MG63 (cell line): ENCODE data around the gene MRAP2. TPM values are rescaled to one million over a fixed set of nuclear protein-coding genes. Genes with fewer than 3 reads are reported as not detected.
A peak's percentile ranks its signal among the peaks of the same experiment; 100 is the strongest.
"Not testable (repeated sequence)": the region's sequence is repeated elsewhere in the genome, so short reads cannot be mapped to it uniquely, and the experiment has no call there.

Experiments used
- DNase-seq: peaks from one replicate; pipeline ENCODE4 v3.0.0-alpha.2; 2020
- H3K27me3 ChIP-seq: fragments of 250-450 bp; sonication (Bioruptor Pico); 2 replicates; pipeline ENCODE4 v1.5.1; 2020; ENCODE audit warnings: mild to moderate bottlenecking, moderate library complexity
- H3K36me3 ChIP-seq: fragments of 250-450 bp; sonication (Bioruptor Pico); 2 replicates; pipeline ENCODE4 v1.5.1; 2020; ENCODE audit warnings: mild to moderate bottlenecking, moderate library complexity
- H3K4me3 ChIP-seq: fragments of 250-450 bp; sonication (Bioruptor Pico); 2 replicates; pipeline ENCODE4 v1.5.1; 2020; ENCODE audit warnings: mild to moderate bottlenecking, moderate library complexity
- H3K9me3 ChIP-seq: fragments of 250-450 bp; sonication (Bioruptor Pico); 2 replicates; pipeline ENCODE4 v1.5.1; 2020; ENCODE audit warnings: mild to moderate bottlenecking, moderate library complexity
- total RNA-seq: library from RNA; depleted of rRNA; stranded (reverse); fragments of >200 nt; shearing (Covaris generic); gene quantifications from 2 replicates; pipeline ENCODE4 v1.2.3, GENCODE V29; 2014; ENCODE audit warnings: low replicate concordance

MRAP2 gene
- total RNA-seq, 1 experiment from 2014 or later = 3.5 TPM

DNA sequence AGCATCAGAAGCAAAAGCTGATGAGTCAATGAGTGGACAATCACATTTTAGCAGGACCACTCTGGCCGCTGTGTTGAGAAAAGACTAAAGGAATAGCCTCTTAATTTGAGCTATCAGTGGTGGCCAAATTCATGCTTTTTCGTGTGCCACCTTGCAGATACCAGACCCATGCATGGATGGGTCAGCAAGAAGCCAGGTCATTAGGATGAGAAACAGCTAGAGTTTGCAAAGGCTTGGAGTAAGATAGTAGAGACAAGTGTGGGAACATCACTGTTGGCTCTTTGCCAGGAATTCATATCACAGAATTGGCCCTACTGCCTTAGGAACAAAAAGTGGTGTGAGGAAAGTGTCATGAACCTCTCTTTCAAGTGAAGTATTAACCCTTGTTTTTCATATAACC lies 25.5 kb downstream of the MRAP2 start:
- H3K36me3 ChIP-seq = no peaks in the 10 kb centered on the region
- no peaks in the 10 kb centered on the region for H3K9me3 ChIP-seq
- H3K4me3 ChIP-seq = no peak overlapping the region
- H3K27me3 ChIP-seq = no peaks in the 10 kb centered on the region
- DNase-seq = no peak

- Histone ChIP-seq H3K36me3 (no peaks in the 10 kb centered on the region), H3K27me3 (no peaks in the 10 kb centered on the region), H3K9me3 (no peaks in the 10 kb centered on the region), H3K4me3 (no peak overlapping the region)
- no peak for DNase-seq
Observed at GRCh38 chr6:84061174-84061573, 27.6 kb downstream of the MRAP2 start.

DNA sequence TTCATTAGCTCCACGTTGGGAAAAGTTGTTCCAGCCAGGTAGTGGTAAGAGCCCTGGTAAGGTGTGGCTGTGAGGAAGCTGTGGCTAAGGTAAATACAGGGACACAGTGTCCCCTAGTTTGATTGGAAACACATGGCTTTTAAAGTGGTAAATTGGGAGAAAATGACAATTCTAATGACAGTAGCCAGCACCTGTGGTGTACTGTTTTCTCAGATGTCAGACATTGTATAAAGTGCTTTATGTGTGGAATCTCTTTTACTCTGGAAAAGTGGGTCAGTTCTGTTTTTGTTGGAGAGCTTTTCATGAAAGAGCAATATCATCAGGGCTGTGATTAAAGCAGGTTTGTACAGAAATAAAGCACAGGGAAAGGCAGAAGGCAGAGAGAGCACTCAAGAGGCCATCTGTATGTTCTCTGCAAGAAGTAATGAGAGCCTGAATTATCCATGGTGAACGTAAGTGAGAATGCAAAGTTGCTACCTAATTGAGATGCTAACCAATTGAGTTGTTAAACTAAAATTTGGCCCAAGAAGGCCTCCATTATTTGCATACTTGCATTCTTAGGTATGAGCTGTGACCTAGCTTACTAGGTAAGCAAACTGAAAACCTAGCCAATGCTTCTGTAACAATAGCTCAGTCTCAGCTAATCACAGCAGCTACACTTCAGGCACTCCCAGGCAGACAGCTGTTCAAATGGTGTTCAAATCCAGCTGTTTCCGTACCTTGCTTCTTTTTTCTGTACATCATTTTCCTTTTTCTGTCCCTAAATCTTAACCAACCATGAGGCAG lies 28.2 kb downstream of the MRAP2 start:
- DNase-seq = no peak

DNA sequence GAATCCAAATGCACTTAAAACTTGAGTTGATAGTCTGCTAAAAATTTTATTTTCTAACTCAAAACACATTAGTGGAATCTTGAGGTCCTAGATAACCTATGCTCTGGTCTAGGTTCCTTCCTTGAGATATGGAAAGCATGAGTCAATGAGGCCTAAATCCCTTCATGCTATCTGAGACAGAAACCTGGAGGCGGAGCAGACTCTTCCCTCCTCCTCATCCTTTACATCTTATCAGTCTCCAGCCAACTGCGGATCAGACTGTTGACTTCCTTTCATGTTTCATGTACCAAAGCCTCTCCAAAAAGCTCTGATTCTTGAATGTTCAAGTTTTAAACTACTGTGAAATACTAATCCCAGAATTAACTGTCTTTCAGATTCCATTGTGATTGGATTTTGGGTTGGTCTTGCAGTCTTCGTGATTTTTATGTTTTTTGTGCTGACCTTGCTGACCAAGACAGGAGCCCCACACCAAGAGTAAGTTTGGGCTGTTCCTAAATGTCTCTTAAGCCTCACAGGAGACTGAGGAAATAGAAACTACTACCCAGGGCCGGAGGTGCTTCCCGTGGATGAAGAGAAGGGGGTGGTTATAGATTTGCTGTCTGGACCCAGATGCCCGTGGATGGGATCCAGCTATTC lies 29.1 kb downstream of the MRAP2 start:
- H3K9me3 ChIP-seq = no peaks in the 10 kb centered on the region
- no peaks in the 10 kb centered on the region for H3K36me3 ChIP-seq
- no peaks in the 10 kb centered on the region for H3K27me3 ChIP-seq
- H3K4me3 ChIP-seq = no peak overlapping the region
- DNase-seq = no peak

More for the DNA sequence above, 28.2 kb downstream of the MRAP2 start:
- Histone ChIP-seq H3K36me3 (no peaks in the 10 kb centered on the region), H3K9me3 (no peaks in the 10 kb centered on the region), H3K27me3 (no peaks in the 10 kb centered on the region), H3K4me3 (no peak overlapping the region)

DNA sequence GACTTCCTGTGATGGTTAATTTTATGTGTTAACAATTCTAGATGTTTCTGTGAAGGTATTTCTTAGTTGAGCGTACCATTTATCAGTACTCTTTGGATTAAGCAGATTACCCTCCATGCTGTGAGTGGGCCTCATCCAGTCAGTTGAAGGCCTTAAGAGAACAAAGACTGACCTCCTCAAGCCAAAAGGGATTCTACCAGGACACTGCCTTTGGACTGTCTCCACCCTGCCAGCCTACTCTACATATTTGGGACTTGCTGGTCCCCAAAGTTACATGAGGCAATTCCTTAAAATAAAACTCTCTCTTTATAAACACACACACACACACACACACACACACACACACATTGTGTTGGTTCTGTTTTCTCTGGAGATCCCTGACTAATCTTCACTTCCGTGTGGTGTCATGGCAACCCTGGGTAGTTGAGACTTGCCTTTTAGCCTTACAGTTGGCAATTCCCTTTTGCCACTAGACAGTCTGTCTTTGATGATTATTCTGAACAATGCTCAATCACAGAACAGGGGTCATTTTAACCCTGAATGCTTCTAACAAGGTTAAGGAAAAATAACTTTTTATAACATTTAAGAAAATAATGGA lies 32.2 kb downstream of the MRAP2 start:
- H3K4me3 ChIP-seq = no peak overlapping the region
- DNase-seq = peak; percentile 20
- H3K27me3 ChIP-seq = no peaks in the 10 kb centered on the region
- no peaks in the 10 kb centered on the region for H3K9me3 ChIP-seq
- H3K36me3 ChIP-seq = no peaks in the 10 kb centered on the region

- H3K9me3 ChIP-seq = no peaks in the 10 kb centered on the region
- DNase-seq = no peak
- no peaks in the 10 kb centered on the region for H3K36me3 ChIP-seq
- no peak overlapping the region for H3K4me3 ChIP-seq
- H3K27me3 ChIP-seq = no peaks in the 10 kb centered on the region
Observed at GRCh38 chr6:84066536-84066935, 33.0 kb downstream of the MRAP2 start.

DNA sequence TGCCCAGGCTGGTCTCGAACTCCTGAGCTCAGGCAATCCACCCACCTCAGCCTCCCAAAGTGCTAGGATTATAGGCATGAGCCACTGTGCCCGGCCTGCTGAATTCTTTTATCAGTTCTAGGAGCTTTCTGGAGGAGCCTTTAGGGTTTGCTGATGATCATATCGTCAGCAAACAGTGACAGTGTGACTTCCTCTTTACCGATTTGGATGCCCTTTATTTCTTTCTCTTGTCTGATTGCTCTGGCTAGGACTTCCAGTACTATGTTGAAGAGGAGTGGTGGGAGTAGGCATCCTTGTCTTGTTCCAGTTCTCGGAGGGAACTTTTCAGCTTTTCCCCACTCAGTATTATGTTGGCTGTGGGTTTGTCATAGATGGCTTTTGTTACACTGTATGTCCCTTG lies 35.3 kb downstream of the MRAP2 start:
- H3K36me3 ChIP-seq, H3K4me3 ChIP-seq, DNase-seq, H3K27me3 ChIP-seq, H3K9me3 ChIP-seq: not testable (repeated sequence)

GRCh38 chr6:84072442-84072997 lies 38.9 kb downstream of the MRAP2 start:
- no peaks in the 10 kb centered on the region for H3K9me3 ChIP-seq
- no peaks in the 10 kb centered on the region for H3K36me3 ChIP-seq
- H3K27me3 ChIP-seq = no peaks in the 10 kb centered on the region
- DNase-seq = no peak
- no peak overlapping the region for H3K4me3 ChIP-seq

DNA sequence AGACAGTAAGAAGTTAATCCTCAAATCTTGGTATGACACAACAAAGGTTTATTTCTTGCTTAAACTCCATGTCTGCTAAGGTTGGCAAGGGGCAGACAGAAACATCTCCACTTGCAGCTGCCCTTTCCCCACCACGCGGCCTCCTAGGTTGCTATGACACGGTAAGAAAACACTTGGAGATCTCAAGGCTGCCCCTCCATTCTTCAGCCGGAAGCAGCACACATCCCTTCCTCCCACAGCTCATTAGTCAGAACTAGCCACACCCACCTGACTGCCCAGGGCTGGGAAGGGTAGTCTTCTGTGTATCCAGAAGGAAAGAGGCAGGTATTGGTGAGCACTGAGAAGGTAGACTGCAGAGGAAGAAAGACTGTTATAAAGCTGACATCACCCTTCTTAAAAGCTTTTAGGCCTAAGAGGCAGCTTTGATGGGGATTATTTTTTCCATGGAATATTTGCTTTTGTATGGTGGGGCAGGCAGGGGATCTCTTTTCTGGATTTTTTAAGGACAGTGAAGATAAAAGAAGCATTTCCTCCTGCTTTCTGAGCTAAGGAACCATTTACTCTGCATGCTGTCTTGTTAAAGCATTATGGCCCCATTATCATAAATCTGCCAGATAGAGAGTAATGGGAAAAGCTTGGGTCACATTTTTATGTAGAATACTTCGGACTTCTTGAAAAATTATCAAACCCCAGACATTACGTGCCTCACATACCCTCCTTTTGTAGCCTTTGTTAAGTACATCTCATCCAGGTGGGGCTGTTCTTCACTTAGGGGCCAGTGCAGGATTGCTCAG lies 41.6 kb downstream of the MRAP2 start:
- Histone ChIP-seq H3K36me3 (no peaks in the 10 kb centered on the region), H3K4me3 (no peak overlapping the region), H3K9me3 (no peaks in the 10 kb centered on the region), H3K27me3 (no peaks in the 10 kb centered on the region)
- peak; percentile 6 for DNase-seq

DNA sequence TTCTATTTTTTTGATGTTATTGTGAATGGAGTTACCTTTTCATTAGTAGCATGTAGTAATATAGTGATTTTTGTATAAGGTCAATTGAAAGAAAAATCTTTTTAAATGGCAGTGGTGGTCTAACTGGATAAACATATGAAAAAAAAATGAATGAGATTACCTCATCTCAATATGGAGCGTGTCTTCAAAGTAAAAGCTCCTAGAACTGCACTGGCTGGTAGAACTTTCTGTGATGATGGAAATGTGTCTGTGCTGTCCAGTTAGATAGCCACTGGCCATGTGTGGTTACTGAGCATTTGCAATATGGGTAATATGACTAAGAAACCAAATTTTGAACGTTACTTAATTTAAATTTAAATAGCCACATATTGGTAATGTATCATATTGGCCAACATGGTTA lies 44.1 kb downstream of the MRAP2 start:
- Histone ChIP-seq H3K27me3 (no peaks in the 10 kb centered on the region), H3K9me3 (no peaks in the 10 kb centered on the region), H3K4me3 (no peak overlapping the region), H3K36me3 (no peaks in the 10 kb centered on the region)
- no peak for DNase-seq

DNA sequence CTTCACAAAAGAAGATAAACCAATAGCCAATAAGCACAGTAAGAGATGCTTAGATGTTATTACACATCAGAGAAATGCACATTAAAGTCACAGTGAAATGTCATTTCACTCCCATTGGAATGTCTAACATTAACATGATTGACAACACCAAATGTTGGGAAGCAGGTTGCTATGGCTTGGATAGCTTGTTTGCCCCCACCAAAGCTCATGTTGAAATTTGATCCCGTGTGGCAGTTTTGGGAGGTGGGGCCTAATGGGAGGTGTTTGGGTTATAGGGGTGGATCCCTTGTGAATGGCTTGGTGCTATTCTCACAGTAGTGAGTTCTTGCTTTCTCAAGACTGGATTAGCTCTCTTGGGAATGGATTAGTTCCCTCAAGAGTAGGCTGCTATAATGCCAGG lies 44.8 kb downstream of the MRAP2 start:
- Histone ChIP-seq H3K27me3 (no peaks in the 10 kb centered on the region), H3K4me3 (no peak overlapping the region), H3K9me3 (no peaks in the 10 kb centered on the region), H3K36me3 (no peaks in the 10 kb centered on the region)
- no peak for DNase-seq

DNA sequence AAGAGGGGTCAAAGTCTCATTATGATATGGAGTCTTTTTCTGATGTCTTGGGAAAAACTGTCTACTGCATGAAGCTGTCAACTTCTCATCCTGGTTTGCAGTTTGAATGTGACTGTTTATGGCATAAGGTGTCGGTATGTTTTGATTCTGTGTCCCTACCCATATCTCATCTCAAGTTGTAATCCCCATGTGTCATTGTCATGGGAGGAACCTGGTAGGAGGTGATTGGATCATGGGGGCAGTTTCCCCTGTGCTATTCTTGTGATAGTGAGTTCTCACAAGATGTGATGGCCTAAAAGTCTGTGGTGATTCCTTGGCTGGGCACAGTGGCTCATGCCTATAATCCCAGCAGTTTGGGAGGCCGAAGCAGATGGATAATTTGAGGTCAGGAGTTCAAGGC lies 47.6 kb downstream of the MRAP2 start:
- Histone ChIP-seq H3K27me3 (no peaks in the 10 kb centered on the region), H3K36me3 (no peaks in the 10 kb centered on the region), H3K9me3 (no peaks in the 10 kb centered on the region), H3K4me3 (no peak overlapping the region)
- DNase-seq = no peak

DNA sequence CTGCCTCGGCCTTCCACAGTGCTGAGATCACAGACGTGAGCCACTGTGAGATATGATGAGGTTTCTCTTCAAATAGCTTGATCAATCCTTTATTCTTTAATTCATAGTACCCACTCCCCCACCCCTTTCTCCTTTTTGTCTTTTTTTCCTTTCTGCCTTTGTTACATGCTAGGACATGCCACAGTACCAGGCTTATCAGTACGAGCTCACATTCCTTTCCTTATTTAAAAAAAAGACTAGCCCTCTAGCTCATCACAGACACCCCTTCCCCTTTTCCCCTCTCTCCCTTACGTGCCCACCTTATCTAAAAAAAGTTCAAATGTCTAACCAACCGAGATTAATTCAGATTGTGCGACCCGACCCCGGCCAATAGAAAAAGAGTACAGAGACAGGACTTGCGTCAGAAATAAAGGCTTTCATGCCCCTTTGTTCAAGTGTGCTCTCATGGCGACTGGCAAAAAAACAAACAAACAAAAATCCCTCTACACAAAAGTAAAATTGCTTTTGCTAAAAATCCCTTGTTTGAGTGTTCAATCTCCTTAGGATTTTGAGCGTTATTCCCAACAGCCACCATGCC lies 49.2 kb downstream of the MRAP2 start:
- no peaks in the 10 kb centered on the region for H3K9me3 ChIP-seq
- H3K27me3 ChIP-seq = no peaks in the 10 kb centered on the region
- no peak for DNase-seq
- no peaks in the 10 kb centered on the region for H3K36me3 ChIP-seq
- no peak overlapping the region for H3K4me3 ChIP-seq

DNA sequence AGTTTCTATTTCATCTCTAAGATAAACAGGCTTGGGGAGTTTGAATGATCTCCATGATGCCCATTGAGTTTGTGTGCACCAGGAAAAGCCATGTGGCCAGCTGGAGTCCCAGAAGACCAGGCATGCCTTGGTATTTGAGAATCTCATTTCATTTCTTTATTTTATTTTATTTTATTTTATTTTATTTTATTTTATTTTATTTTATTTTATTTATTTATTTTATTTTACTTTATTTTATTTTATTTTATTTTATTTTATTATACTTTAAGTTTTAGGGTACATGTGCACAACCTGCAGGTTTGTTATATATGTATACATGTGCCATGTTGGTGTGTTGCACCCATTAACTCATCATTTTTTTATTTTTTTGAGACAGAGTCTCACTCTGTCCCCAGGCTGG lies 51.1 kb downstream of the MRAP2 start:
- DNase-seq, H3K4me3 ChIP-seq, H3K27me3 ChIP-seq, H3K9me3 ChIP-seq, H3K36me3 ChIP-seq: not testable (repeated sequence)

- H3K9me3 ChIP-seq = no peaks in the 10 kb centered on the region
- DNase-seq = no peak
- H3K4me3 ChIP-seq = no peak overlapping the region
- no peaks in the 10 kb centered on the region for H3K36me3 ChIP-seq
- H3K27me3 ChIP-seq = no peaks in the 10 kb centered on the region
Observed at GRCh38 chr6:84086056-84086455, 52.5 kb downstream of the MRAP2 start.

- Histone ChIP-seq H3K36me3 (no peaks in the 10 kb centered on the region), H3K27me3 (no peaks in the 10 kb centered on the region), H3K4me3 (no peak overlapping the region), H3K9me3 (no peaks in the 10 kb centered on the region)
- DNase-seq = no peak
Observed at GRCh38 chr6:84086545-84087429, 53.2 kb downstream of the MRAP2 start.
